ENCODE measurements around the gene LFNG.
A peak's percentile ranks its signal among the peaks of the same experiment; 100 is the strongest.

GRCh38 chr7:2519119-2519930, at the start of gene LFNG:
- TF ChIP-seq CTCF (IDR thresholded peaks at IDR 0.05) (no peak), EP300 (IDR thresholded peaks at IDR 0.05; ENCODE audit: low read depth) (no peak), POLR2A (IDR thresholded peaks at IDR 0.05) (peak; percentile 80)
